WERI-Rb-1 (cell line): ENCODE results near the gene GCLM.
"Not testable (repeated sequence)": the region's sequence is repeated elsewhere in the genome, so short reads cannot be mapped to it uniquely, and the experiment has no call there.

Experiments used
- DNase-seq: peaks from one replicate; pipeline ENCODE4 v3.0.0-alpha.2; 2020
- H3K27ac ChIP-seq: fragments of 250-450 bp; sonication (Bioruptor Pico); 2 replicates; pipeline ENCODE4 v1.5.1; 2020; ENCODE audit warnings: mild to moderate bottlenecking, moderate library complexity
- H3K27me3 ChIP-seq: fragments of 250-450 bp; sonication (Bioruptor Pico); 2 replicates; pipeline ENCODE4 v1.5.1; 2021; ENCODE audit warnings: mild to moderate bottlenecking, low read depth, moderate library complexity; ENCODE audit not compliant: insufficient read depth, severe bottlenecking
- H3K36me3 ChIP-seq: fragments of 250-450 bp; sonication (Bioruptor Pico); 2 replicates; pipeline ENCODE4 v1.5.1; 2020; ENCODE audit warnings: mild to moderate bottlenecking, moderate library complexity
- H3K4me3 ChIP-seq: 2 replicates; pipeline ENCODE4 v1.5.1; 2011; ENCODE audit warnings: low read depth, mild to moderate bottlenecking, control low read depth, low read length
- H3K9me3 ChIP-seq: fragments of 250-450 bp; sonication (Bioruptor Pico); 2 replicates; pipeline ENCODE4 v1.5.1; 2021; ENCODE audit warnings: mild to moderate bottlenecking, moderate library complexity; ENCODE audit not compliant: severe bottlenecking
- CTCF ChIP-seq: IDR thresholded peaks from 2 replicates; pipeline ENCODE4 v1.5.1; 2011; ENCODE audit warnings: low read depth, mild to moderate bottlenecking, control low read depth, inconsistent platforms, low read length

Gene GCLM

GRCh38 chr1:93938461-93939145 is 29.4 kb upstream of the GCLM start:
- H3K27ac ChIP-seq, result no peak overlapping the region
- DNase-seq, result no peak
- no peaks in the 10 kb centered on the region for H3K27me3 ChIP-seq
- TF ChIP-seq CTCF, result no peak
- H3K36me3 ChIP-seq, result no peaks in the 10 kb centered on the region
- H3K9me3 ChIP-seq, result peaks cover 7% of the 10 kb centered on the region
- no peak overlapping the region for H3K4me3 ChIP-seq

- H3K27me3 ChIP-seq, result no peaks in the 10 kb centered on the region
- no peak for TF ChIP-seq CTCF
- DNase-seq, result no peak
- peaks cover 7% of the 10 kb centered on the region for H3K9me3 ChIP-seq
- H3K27ac ChIP-seq, result no peak overlapping the region
- H3K36me3 ChIP-seq, result no peaks in the 10 kb centered on the region
- no peak overlapping the region for H3K4me3 ChIP-seq
Observed at GRCh38 chr1:93937997-93938396, 28.8 kb upstream of the GCLM start.

- no peaks in the 10 kb centered on the region for H3K36me3 ChIP-seq
- H3K9me3 ChIP-seq, result peaks cover 3% of the 10 kb centered on the region
- no peak for TF ChIP-seq CTCF
- H3K27ac ChIP-seq, result peak overlapping the region; percentile 52
- peak; percentile 31 for DNase-seq
- H3K27me3 ChIP-seq, result no peaks in the 10 kb centered on the region
- H3K4me3 ChIP-seq, result no peak overlapping the region
Observed at GRCh38 chr1:93925206-93925605, 16.0 kb upstream of the GCLM start.

GRCh38 chr1:93919780-93920179 is 10.6 kb upstream of the GCLM start:
- DNase-seq, result no peak
- H3K9me3 ChIP-seq, result peaks cover 10% of the 10 kb centered on the region
- H3K27ac ChIP-seq, result no peak overlapping the region
- no peaks in the 10 kb centered on the region for H3K27me3 ChIP-seq
- no peaks in the 10 kb centered on the region for H3K36me3 ChIP-seq
- no peak overlapping the region for H3K4me3 ChIP-seq
- TF ChIP-seq CTCF, result no peak

GRCh38 chr1:93917302-93917701 is 8.1 kb upstream of the GCLM start:
- no peak for TF ChIP-seq CTCF

GRCh38 chr1:93910880-93911279 is 1.6 kb upstream of the GCLM start:
- not testable (repeated sequence) for H3K4me3 ChIP-seq, H3K27me3 ChIP-seq, H3K36me3 ChIP-seq, H3K27ac ChIP-seq, DNase-seq, H3K9me3 ChIP-seq

More at GRCh38 chr1:93917302-93917701, 8.1 kb upstream of the GCLM start:
- H3K27me3 ChIP-seq, result no peaks in the 10 kb centered on the region
- H3K27ac ChIP-seq, result no peak overlapping the region
- DNase-seq, result no peak
- H3K36me3 ChIP-seq, result no peaks in the 10 kb centered on the region
- H3K9me3 ChIP-seq, result peaks cover 10% of the 10 kb centered on the region
- H3K4me3 ChIP-seq, result no peak overlapping the region
